ENCODE data around the gene TMEM248.

- TF ChIP-seq CTCF (IDR thresholded peaks at IDR 0.05 in 2 of 3, conservative IDR thresholded peaks at IDR 0.05 in 1 of 3; ENCODE audit: borderline replicate concordance in 1 of 3, insufficient read depth in 1 of 3, low read depth in 2 of 3, low read length in 2 of 3) (no peak), POLR2A (IDR thresholded peaks at IDR 0.05; ENCODE audit: borderline replicate concordance, extremely low read depth, insufficient read depth, insufficient read length) (no peak), POLR2AphosphoS5 (IDR thresholded peaks at IDR 0.05; ENCODE audit: low read depth, low read length) (no peak), MAX (IDR thresholded peaks at IDR 0.05) (no peak)
Measured at GRCh38 chr7:66927348-66927948, 6.4 kb downstream of the TMEM248 start.
